GM18867 (cell line): ENCODE measurements around the gene FPGT.
"Not testable (repeated sequence)": the region's sequence is repeated elsewhere in the genome, so short reads cannot be mapped to it uniquely, and the experiment has no call there.

Experiments used
- ATAC-seq: cut with Tn5 transposase; IDR thresholded peaks from one replicate; pipeline ENCODE4 v1.9.1; 2021; ENCODE audit warnings: mild to moderate bottlenecking, moderate library complexity; ENCODE audit not compliant: unreplicated experiment

The FPGT gene

DNA sequence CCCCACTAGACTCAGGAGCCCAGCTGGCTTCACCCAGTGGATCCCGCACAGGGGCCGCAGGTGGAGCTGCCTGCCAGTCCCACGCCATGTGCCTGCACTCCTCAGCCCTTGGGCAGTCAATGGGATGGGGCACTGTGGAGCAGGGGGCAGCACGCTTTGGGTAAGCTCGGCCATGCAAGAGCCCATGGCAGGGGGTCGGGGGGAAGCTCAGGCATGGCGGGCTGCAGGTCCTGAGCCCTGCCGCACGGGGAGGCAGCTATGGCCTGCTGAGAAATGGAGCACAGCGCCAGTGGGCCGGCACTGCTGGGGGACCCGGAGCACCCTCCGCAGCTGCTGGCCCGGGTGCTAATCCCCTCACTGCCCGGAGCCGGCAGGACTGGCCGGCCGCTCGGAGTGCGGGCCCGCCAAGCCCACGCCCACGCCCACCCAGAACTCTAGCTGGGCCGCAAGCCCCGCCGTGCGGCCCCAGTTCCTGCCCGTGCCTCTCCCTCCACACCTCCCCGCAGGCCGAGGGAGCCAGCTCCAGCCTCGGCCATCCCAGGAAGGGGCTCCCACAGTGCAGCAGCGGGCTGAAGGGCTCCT is 55.3 kb downstream of the FPGT start:
- ATAC-seq, result not testable (repeated sequence)
